A673 (cell line): ENCODE measurements around the gene ZNF768.
"Not testable (repeated sequence)": the region's sequence is repeated elsewhere in the genome, so short reads cannot be mapped to it uniquely, and the experiment has no call there.

Source experiments
- CTCF ChIP-seq: fragments of 300-800, 200-600 bp; sonication (generic); conservative IDR thresholded peaks from 2 replicates; pipeline ENCODE4 v1.5.1; 2017; ENCODE audit warnings: low read depth, mild to moderate bottlenecking, antibody characterized with exemption, low read length, moderate library complexity, mixed read lengths
- EZH2 ChIP-seq: fragments of 200-600 bp; sonication (generic); IDR thresholded peaks from 2 replicates; pipeline ENCODE4 v1.6.1; 2017; ENCODE audit warnings: borderline replicate concordance, low read depth, mild to moderate bottlenecking, mixed read lengths, antibody characterized with exemption, low read length; ENCODE audit not compliant: poor library complexity, severe bottlenecking

GRCh38 chr16:30540916-30541464, 14.6 kb upstream of the ZNF768 start:
- not testable (repeated sequence) for TF ChIP-seq CTCF, EZH2
